Measurements from ENCODE around the gene FRMD1.

DNA sequence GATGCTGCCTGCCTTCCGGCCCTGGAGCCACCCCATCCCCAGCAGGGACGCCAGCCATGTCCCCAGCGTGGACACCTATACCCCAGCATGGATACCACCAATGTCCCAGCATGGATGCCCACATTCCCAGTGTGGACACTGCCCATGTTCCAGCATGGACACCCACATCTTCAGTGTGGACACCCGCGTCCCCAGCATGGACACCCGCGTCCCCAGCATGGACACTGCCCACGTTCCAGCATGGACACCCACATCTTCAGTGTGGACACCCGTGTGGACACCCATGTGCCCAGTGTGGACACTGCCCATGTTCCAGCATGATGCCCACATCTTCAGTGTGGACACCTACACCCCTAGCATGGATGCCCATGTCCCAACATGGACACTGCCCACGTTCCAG, 7.1 kb upstream of the FRMD1 start:
- TF ChIP-seq YY1 (IDR thresholded peaks at IDR 0.05; ENCODE audit: low read depth), result no peak
- TF ChIP-seq CEBPB (IDR thresholded peaks at IDR 0.05), result no peak
- no peak for TF ChIP-seq RAD21 (IDR thresholded peaks at IDR 0.05; ENCODE audit: low read depth)
- TF ChIP-seq TEAD4 (IDR thresholded peaks at IDR 0.05), result no peak
- TF ChIP-seq TAF1 (IDR thresholded peaks at IDR 0.05; ENCODE audit: low read depth), result no peak
- no peak for TF ChIP-seq EP300 (IDR thresholded peaks at IDR 0.05; ENCODE audit: borderline replicate concordance)
- TF ChIP-seq, protein P1, sequence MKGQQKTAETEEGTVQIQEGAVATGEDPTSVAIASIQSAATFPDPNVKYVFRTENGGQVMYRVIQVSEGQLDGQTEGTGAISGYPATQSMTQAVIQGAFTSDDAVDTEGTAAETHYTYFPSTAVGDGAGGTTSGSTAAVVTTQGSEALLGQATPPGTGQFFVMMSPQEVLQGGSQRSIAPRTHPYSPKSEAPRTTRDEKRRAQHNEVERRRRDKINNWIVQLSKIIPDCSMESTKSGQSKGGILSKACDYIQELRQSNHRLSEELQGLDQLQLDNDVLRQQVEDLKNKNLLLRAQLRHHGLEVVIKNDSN (IDR thresholded peaks at IDR 0.05), result no peak
- TF ChIP-seq, protein P2, sequence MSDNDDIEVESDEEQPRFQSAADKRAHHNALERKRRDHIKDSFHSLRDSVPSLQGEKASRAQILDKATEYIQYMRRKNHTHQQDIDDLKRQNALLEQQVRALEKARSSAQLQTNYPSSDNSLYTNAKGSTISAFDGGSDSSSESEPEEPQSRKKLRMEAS (IDR thresholded peaks at IDR 0.05), result no peak
- no peak for TF ChIP-seq FOXM1 (IDR thresholded peaks at IDR 0.05; ENCODE audit: borderline replicate concordance, low read depth)
- TF ChIP-seq EGR1 (IDR thresholded peaks at IDR 0.05), result no peak
- TF ChIP-seq, protein P3, sequence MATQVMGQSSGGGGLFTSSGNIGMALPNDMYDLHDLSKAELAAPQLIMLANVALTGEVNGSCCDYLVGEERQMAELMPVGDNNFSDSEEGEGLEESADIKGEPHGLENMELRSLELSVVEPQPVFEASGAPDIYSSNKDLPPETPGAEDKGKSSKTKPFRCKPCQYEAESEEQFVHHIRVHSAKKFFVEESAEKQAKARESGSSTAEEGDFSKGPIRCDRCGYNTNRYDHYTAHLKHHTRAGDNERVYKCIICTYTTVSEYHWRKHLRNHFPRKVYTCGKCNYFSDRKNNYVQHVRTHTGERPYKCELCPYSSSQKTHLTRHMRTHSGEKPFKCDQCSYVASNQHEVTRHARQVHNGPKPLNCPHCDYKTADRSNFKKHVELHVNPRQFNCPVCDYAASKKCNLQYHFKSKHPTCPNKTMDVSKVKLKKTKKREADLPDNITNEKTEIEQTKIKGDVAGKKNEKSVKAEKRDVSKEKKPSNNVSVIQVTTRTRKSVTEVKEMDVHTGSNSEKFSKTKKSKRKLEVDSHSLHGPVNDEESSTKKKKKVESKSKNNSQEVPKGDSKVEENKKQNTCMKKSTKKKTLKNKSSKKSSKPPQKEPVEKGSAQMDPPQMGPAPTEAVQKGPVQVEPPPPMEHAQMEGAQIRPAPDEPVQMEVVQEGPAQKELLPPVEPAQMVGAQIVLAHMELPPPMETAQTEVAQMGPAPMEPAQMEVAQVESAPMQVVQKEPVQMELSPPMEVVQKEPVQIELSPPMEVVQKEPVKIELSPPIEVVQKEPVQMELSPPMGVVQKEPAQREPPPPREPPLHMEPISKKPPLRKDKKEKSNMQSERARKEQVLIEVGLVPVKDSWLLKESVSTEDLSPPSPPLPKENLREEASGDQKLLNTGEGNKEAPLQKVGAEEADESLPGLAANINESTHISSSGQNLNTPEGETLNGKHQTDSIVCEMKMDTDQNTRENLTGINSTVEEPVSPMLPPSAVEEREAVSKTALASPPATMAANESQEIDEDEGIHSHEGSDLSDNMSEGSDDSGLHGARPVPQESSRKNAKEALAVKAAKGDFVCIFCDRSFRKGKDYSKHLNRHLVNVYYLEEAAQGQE (IDR thresholded peaks at IDR 0.05; ENCODE audit: low read depth), result no peak
- TF ChIP-seq CREB1 (IDR thresholded peaks at IDR 0.05; ENCODE audit: low read depth), result no peak
- no peak for TF ChIP-seq NFIC (IDR thresholded peaks at IDR 0.05)

Measured in Ishikawa (cell line).